Raji (cell line): ENCODE results near the gene SELENBP1.

ENCODE experiments used
- POLR2A ChIP-seq: IDR thresholded peaks from 2 replicates; pipeline ENCODE4 v1.6.1; 2011; ENCODE audit warnings: low read depth, low read length, control low read depth; ENCODE audit not compliant: insufficient read depth

The SELENBP1 gene

DNA sequence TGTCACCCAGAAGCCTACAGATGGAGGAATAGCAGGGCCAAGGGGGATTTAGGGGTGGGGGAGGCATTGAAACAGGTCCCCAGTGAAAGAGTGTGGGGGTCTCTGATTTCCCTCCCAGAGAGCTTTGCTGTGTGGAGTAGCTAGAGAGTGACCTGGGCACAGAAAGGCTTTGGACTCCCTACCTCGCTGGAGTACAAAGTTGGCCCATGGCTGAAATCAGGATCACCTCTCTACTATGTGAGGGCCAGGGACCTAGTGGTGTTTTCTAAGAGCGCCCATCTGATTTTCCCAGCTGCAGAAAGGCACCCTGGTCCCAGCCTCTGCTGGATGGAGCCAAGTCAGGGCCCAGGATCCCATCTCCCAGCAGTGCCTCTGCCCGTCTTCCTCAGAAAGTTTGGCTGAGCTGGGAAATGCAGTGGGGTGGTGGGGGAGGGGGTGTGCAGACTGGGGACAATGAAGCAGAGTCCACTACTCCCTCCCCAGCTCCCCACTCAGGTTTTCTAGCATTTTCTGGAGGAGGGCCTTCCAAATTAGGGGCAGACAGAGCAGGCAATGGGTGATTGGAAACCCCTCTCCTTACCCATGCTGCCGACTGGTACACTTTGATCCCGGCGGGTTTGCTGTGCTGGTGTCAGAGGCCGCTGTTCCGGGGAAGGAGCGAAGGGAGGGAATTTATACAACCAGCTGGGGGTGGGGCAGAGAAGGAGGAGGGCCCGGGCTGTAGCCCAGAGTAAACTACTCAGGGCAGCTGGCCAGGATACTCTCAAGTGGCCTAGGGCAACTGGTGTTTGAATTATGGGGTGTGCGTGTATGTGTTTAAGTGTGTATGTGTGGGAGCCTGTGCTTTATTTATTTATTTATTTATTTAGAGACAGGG is at the start of gene SELENBP1:
SELENBP1 (minus strand) TSS at position 648 of the 877 bp plus-strand sequence; CDS start at position 584, 64 bp downstream.
- no peak for TF ChIP-seq POLR2A

DNA sequence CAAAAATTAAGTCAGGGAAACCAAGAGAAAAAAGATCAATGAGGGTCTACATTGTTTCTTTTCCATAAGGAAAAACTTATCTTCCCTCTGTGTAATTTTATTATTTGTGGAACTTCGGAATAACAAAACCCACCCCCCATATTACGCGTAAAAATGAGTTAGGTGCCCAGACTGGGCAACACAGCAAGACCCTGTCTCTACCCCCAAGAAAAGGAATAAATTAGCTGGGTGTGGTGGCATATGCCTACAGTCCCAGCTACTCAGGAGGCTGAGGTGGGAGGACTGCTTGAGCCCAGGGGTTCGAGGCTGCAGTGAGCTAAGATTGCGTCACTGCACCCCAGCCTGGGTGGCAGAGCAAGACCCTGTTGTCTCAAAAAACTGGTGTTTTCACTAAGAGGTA is 47.3 kb upstream of the SELENBP1 start:
- TF ChIP-seq POLR2A, result no peak

DNA sequence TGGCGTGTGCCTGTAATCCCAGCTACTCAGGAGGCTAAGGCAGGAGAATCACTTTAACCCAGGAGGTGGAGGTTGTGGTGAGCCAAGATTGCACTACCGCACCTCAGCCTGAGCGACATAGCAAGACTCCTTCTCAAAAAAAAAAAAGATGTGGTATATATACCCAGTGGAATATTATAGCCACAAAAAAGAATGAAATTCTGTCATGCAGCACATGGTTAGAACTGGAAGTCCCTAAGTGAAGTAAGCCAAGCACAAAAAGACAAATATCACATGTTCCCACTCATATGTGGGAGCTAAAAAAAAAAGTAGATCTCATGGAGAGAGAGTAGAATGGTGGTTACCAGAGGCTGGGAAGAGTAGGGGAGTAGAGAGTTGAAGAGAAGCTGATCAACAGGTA is 45.6 kb upstream of the SELENBP1 start:
- TF ChIP-seq POLR2A, result no peak

DNA sequence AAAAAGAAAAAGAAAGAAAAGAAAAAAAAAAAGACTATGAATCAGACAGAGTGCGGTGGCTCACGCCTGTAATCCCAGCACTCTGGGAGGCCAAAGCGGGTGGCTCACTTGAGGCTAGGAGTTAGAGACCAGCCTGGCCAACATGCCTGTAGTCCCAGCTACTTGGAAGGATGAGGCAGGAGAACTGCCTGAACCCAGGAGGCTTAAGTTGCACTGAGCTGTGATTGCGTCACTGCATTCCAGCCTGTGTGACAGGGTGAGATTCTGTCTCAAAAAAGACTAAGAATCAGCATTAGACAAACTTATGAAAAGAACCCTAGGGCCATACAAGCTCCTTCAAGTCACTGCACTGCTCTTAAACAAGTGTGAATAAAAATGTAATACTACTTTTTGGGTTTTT is 43.7 kb upstream of the SELENBP1 start:
- no peak for TF ChIP-seq POLR2A

DNA sequence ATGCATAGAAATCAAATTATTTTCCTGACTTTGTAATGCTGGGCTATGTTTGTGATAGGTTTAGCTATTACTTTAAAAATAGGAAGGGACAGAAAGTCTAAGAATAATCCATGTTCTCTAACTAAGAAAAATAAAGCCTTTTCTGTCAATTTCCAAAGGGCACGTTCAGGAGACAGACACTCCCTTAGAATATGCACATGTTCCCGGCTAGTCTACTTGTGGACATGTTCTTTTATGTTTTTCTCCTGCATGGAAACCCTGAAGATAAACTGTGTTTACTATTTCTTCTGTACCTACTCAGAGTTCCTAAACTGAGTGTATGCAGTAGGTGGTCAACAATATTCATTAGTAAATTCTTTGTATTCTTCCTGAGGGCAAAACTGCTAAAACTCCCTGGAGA is 39.4 kb upstream of the SELENBP1 start:
- no peak for TF ChIP-seq POLR2A

DNA sequence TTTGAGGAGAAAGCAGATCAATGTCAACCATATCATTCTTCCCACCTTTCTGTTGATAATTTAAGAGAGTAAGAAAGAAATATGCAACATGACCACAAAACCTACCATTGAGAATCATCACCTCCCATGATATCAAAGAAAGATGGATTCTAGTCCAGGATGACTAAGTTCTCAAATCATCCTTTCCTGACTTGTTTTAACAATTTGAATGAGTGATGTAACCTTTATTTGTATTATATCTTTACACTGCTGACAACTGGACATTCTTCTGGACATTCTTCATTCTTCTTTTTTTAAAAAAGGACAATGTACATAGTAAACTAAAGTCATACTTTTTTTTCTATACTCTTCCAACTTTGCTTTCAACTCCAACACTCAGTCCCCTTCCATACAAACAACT is 36.4 kb upstream of the SELENBP1 start:
- no peak for TF ChIP-seq POLR2A

DNA sequence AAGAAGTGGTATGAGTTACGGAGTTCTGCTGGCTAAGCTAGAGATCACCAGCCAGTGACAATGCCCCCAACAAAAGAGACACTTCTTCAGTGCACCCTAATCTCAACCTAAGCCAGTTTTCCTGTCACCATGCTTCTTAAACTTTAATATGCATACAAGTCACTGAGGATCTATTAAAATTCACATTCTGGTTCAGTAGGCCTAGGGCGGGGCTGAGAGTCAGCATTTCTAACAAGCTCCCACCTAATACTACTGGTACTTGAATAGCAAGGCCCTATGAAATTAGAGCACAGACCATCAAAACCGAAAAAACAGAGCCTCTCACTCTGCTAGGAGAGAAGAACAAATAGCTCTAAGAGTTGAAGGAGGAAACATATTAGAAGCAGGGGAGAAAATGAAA is 34.8 kb upstream of the SELENBP1 start:
- no peak for TF ChIP-seq POLR2A

DNA sequence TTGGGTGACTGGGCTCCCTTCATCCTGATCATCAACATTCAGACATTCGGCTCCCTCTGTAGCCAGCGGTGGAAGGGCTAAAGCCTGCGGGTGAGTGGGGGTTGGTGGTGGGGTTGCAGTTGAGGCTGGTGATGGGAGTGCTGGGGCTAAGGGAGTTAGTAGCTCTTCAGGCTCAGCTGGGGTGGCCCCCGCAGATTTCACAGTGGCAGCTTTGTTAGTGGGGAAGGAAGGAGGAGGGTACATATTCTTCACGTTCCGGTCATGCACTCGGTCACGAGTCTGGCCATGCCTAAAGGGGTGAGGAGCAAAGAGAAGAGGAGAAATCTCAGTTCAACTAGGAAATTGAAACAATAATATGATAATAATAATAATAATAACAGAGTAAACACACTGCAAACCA is 33.7 kb upstream of the SELENBP1 start:
- no peak for TF ChIP-seq POLR2A

DNA sequence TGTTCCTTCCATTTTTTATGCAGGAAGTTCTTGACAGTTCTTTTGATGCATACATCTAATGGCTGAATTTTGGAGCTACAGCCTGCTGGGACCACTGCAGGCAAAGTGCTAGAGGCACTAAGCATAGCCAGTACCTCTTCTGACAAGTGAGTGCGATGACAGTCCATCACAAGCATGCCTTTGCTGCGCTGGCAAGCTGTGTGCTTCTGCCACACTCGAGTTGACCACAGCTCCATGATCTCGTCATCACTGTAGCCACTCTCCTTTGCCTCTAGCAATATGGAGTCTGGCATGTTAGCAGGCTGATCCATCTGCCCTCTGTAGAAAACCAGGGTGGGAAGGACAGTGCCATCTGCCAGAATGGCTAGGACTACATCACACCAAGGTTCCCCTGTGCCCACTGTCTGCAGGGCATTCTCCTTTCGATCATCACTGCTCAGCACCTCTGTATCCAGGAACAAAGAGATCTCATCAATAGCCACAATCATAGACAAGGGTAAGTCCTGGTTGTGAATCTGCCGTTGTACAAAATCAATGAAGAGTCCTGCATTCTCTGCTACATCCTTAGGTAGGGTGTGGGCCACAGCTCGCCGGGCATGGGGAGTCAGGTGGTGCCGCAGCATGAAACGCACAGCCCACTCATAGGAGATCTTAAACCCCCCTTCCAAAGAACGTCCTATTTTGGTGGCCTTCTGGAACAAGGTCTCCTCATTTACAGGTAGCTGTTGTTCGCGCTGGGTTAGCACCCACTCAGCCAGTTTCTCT is 32.9 kb upstream of the SELENBP1 start:
- TF ChIP-seq POLR2A, result no peak

DNA sequence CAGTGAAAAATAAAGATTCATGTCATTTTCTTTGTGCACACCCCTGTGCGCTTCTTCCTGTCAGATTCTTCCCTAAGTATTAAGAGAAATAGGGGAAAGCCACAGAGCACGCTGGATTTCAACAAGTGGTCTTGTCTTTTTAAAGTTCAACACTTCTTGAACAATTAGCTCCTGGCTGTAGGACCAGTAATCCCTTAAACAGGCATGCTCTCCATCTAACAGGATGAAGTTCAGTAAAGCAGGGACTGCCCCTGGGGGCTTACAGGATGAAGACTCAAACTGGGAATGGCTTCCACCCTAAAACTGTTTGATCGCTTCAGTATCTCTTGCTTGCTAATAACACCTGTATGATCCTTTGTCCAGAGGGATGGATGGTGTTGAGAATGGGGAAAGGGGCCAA is 31.1 kb upstream of the SELENBP1 start:
- TF ChIP-seq POLR2A, result no peak

DNA sequence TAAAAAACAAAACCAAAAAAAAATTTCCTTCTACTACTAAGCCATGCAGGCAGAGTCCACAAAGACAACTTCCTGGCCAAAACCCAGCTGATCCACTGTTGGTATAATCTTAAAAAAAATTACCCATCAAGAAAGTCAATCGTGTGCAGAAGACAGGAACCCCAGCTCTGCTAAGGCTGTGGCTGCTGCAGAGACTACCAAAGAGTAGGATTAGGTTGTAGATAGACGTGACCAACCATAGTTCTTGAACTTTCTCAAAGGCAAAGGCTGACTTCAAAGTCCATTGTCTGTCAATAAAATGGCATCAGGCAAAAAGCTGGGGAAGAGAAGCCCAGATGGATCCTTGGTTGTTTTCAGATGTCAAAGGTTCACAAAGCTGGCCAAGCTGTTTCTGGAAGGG is 30.3 kb upstream of the SELENBP1 start:
- no peak for TF ChIP-seq POLR2A

DNA sequence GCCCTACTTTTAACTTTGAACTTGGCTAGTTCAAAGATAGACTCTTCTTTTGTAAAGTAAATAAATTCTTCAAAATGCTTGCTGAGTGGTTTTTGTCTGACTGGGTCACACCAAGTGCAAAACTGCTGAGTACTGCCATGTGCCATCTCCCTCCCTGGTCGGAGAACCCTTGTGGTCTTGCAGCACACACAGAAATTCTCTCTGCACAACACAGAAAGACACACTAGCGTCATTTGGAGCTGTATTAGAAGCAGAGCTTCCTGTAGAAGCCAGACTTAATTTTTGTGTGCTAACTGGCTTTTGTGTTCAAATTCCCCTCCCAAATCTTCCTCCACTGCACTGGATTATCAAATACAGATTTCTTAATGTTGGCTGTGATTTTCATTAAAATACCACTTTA is 29.4 kb upstream of the SELENBP1 start:
- TF ChIP-seq POLR2A, result no peak

DNA sequence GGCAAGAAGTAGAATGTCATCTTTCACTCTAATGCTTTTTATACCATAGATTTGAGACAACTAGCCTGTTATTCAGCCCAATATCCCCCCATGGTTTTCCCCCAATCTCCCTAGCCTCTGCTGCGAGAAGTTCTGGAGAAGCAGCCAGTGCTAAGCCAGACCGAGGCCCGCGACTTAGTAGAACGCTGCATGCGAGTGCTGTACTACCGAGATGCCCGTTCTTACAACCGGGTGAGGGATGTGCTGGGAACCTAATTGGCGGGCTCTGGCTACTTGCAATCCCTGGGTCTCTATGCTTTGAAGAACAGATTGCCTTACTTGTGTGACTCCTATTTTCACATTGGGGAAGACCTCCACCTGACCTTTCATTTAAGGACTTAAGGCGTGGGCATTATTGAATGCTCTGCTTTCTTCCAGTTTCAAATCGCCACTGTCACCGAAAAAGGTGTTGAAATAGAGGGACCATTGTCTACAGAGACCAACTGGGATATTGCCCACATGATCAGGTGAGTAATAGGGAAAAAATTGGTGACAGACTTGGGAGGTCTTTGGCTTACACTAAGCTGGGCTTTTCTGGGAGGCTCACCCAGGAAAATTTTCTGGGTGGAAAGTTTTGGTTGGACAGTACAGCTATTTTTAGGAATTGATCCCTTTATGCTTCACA is 28.8 kb upstream of the SELENBP1 start:
- TF ChIP-seq POLR2A, result no peak

DNA sequence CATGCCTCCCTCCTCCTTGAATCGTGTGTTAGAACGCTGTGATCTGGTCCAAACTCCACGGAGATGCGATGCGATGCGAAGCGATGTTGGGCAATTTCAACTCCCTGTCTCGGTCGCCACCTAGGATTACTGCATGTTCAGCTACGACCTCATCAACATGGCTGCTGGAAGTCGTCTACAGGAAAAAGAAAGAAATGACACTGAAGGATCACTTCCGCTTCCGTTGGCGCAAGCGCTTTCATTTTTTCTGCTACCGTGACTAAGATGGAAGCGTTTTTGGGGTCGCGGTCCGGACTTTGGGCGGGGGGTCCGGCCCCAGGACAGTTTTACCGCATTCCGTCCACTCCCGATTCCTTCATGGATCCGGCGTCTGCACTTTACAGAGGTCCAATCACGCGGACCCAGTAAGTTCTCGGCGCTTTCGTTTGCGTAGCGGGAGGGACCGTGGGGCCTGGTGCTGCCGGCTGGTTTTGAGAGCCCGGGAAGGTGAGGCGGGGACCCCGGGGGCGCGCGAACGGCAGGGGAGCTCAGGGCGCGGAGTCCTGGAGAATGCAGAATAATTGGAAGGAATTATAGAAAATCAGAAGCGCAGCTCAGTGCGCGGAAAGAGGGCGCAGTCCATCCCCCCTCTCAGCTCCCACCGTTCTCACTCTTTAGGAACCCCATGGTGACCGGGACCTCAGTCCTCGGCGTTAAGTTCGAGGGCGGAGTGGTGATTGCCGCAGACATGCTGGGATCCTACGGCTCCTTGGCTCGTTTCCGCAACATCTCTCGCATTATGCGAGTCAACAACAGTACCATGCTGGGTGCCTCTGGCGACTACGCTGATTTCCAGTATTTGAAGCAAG is 27.0 kb upstream of the SELENBP1 start, which contains the start of gene PSMB4:
PSMB4 (plus strand) TSS at position 250 of the 848 bp plus-strand sequence; CDS start at position 265, 15 bp downstream.
- peak; percentile 86 for TF ChIP-seq POLR2A

DNA sequence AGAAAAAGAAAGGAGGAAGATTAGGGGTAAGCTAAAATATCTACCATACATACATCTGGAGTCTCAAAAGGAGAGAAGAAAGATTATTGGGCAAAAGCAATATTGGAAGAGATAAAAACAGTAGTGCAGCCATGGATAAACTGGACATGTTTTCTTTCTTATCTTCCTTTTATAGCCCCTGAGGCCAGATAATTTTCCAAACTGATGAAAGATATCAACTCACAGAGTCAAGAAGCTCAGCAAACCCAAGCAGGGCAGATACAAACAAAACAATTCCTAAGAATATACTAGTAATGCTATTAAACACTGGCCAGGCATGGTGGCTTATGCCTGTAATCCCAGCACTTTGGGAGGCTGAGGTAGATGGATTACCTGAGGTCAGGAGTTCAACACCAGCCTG is 21.1 kb upstream of the SELENBP1 start:
- no peak for TF ChIP-seq POLR2A
